HEK293 (cell line): ENCODE results near the gene RBMS3.

ENCODE experiments used
- CTCF ChIA-PET: fragments of 350-600 bp; formaldehyde crosslinking; extraction: SDS; loops from one replicate; lab custom pipeline; 2021; ENCODE audit warnings: antibody characterized with exemption; lab: Yijun Ruan, JAX
- POLR2A ChIA-PET: fragments of 300-600 bp; formaldehyde crosslinking; extraction: SDS; loops from one replicate; lab custom pipeline; 2020; ENCODE audit warnings: antibody characterized with exemption, inconsistent platforms; lab: Yijun Ruan, JAX
- H3K27ac ChIP-seq: fragments of 200-500 bp; sonication (Bioruptor generic); 2 replicates; pipeline ENCODE4 v1.5.1; 2014; ENCODE audit warnings: low read depth, low read length, control low read depth, inconsistent platforms; ENCODE audit errors: extremely low read depth
- H3K36me3 ChIP-seq, 2 experiments: fragments of 200-500 bp in 1 of 2; sonication (Bioruptor generic) in 1 of 2; 1 replicate in 1 of 2; 2 replicates in 1 of 2; pipeline ENCODE4 v1.5.1; 2014 to 2017; ENCODE audit warnings: inconsistent platforms in 2 of 2, low read length in 2 of 2; ENCODE audit not compliant: control insufficient read depth in 2 of 2, insufficient read depth in 1 of 2
- H3K4me1 ChIP-seq: fragments of 200-500 bp; sonication (Bioruptor generic); 2 replicates; pipeline ENCODE4 v1.5.1; 2014; ENCODE audit warnings: mild to moderate bottlenecking, low read length, inconsistent platforms; ENCODE audit not compliant: control insufficient read depth, insufficient read depth
- H3K4me3 ChIP-seq: 2 replicates; pipeline ENCODE4 v1.5.1; 2011; ENCODE audit warnings: low read depth, mild to moderate bottlenecking, control low read depth, low read length, moderate library complexity
- H3K9me3 ChIP-seq: fragments of 200-500 bp; sonication (Bioruptor generic); 2 replicates; pipeline ENCODE4 v1.5.1; 2014; ENCODE audit warnings: low read depth, low read length, inconsistent platforms; ENCODE audit not compliant: control insufficient read depth, insufficient read depth
- GLI2 ChIP-seq: fragments of 450-650 bp; formaldehyde crosslinking; IDR thresholded peaks from 2 replicates; pipeline ENCODE4; 2017; ENCODE audit warnings: missing biosample characterization, missing genetic modification characterization, low read depth, borderline replicate concordance
- GLI4 ChIP-seq: fragments of 450-650 bp; formaldehyde crosslinking; IDR thresholded peaks from 2 replicates; pipeline ENCODE4 v1.5.1; 2016; ENCODE audit warnings: missing biosample characterization, missing genetic modification characterization
- MEIS1 ChIP-seq: sonication (generic); formaldehyde crosslinking; IDR thresholded peaks from 2 replicates; pipeline ENCODE4 v1.8.1; 2022; ENCODE audit warnings: missing genetic modification reagents, mild to moderate bottlenecking, borderline replicate concordance
- MZF1 ChIP-seq: fragments of 450-650 bp; formaldehyde crosslinking; IDR thresholded peaks from 2 replicates; pipeline ENCODE4 v1.5.1; 2017; ENCODE audit warnings: missing biosample characterization, missing genetic modification characterization, borderline replicate concordance
- OVOL3 ChIP-seq: fragments of 450-650 bp; formaldehyde crosslinking; IDR thresholded peaks from 2 replicates; pipeline ENCODE4 v1.5.1; 2016; ENCODE audit warnings: missing biosample characterization, missing genetic modification characterization
- ZBTB17 ChIP-seq: fragments of 450-650 bp; formaldehyde crosslinking; IDR thresholded peaks from 2 replicates; pipeline ENCODE4 v1.5.1; 2016; ENCODE audit warnings: missing biosample characterization, missing genetic modification characterization
- ZNF121 ChIP-seq: fragments of 450-650 bp; formaldehyde crosslinking; IDR thresholded peaks from 2 replicates; pipeline ENCODE4 v1.5.1; 2016; ENCODE audit warnings: missing biosample characterization, missing genetic modification characterization
- ZNF202 ChIP-seq: fragments of 450-650 bp; formaldehyde crosslinking; IDR thresholded peaks from 2 replicates; pipeline ENCODE4 v1.5.1; 2016; ENCODE audit warnings: missing biosample characterization, missing genetic modification characterization, borderline replicate concordance
- ZNF23 ChIP-seq: fragments of 450-650 bp; formaldehyde crosslinking; IDR thresholded peaks from 2 replicates; pipeline ENCODE4 v1.5.1; 2016; ENCODE audit warnings: missing biosample characterization, missing genetic modification characterization, borderline replicate concordance
- ZNF248 ChIP-seq: fragments of 450-650 bp; formaldehyde crosslinking; IDR thresholded peaks from 2 replicates; pipeline ENCODE4 v1.5.1; 2017; ENCODE audit warnings: missing biosample characterization, missing genetic modification characterization
- ZNF274 ChIP-seq, 2 experiments: fragments of 200-500 bp in 1 of 2; fragments of 450-650 bp in 1 of 2; sonication (Bioruptor generic) in 1 of 2; formaldehyde crosslinking in 1 of 2; IDR thresholded peaks; 2 replicates each; pipeline versions ENCODE4 v1.5.1 to v1.6.1; 2014 to 2016; ENCODE audit warnings: borderline replicate concordance in 1 of 2, inconsistent platforms in 1 of 2, low read length in 1 of 2, missing biosample characterization in 1 of 2, missing genetic modification characterization in 1 of 2
- ZNF501 ChIP-seq: fragments of 450-650 bp; formaldehyde crosslinking; IDR thresholded peaks from 2 replicates; pipeline ENCODE4 v1.5.1; 2016; ENCODE audit warnings: missing biosample characterization, missing genetic modification characterization
- ZNF558 ChIP-seq: fragments of 450-650 bp; formaldehyde crosslinking; IDR thresholded peaks from 2 replicates; pipeline ENCODE4 v1.5.1; 2016; ENCODE audit warnings: missing biosample characterization, missing genetic modification characterization
- ZNF600 ChIP-seq: fragments of 450-650 bp; formaldehyde crosslinking; IDR thresholded peaks from 2 replicates; pipeline ENCODE4 v1.5.1; 2016; ENCODE audit warnings: missing biosample characterization, missing genetic modification characterization
- ZNF621 ChIP-seq: fragments of 450-650 bp; formaldehyde crosslinking; IDR thresholded peaks from 2 replicates; pipeline ENCODE4 v1.5.1; 2017; ENCODE audit warnings: missing biosample characterization, missing genetic modification characterization
- ZNF837 ChIP-seq: fragments of 450-650 bp; formaldehyde crosslinking; IDR thresholded peaks from 2 replicates; pipeline ENCODE4 v1.5.1; 2016; ENCODE audit warnings: missing biosample characterization, missing genetic modification characterization
- ZSCAN23 ChIP-seq: fragments of 450-650 bp; formaldehyde crosslinking; IDR thresholded peaks from 2 replicates; pipeline ENCODE4 v1.5.1; 2016; ENCODE audit warnings: missing biosample characterization, missing genetic modification characterization
- TF ChIP-seq, protein P1 (sequence below): fragments of 450-650 bp; formaldehyde crosslinking; IDR thresholded peaks from 2 replicates; pipeline ENCODE4 v1.5.1; 2016; ENCODE audit warnings: missing biosample characterization, missing genetic modification characterization, borderline replicate concordance
- TF ChIP-seq, protein P2 (sequence below): fragments of 450-650 bp; formaldehyde crosslinking; optimal IDR thresholded peaks from 2 replicates; pipeline ENCODE3; 2016; ENCODE audit warnings: missing biosample characterization, mild to moderate bottlenecking, missing genetic modification characterization
- TF ChIP-seq, protein P3 (sequence below): fragments of 450-650 bp; formaldehyde crosslinking; IDR thresholded peaks from 2 replicates; pipeline ENCODE4 v1.5.1; 2017; ENCODE audit warnings: missing biosample characterization, missing genetic modification characterization
- TF ChIP-seq, protein P4 (sequence below): fragments of 450-650 bp; formaldehyde crosslinking; IDR thresholded peaks from 2 replicates; pipeline ENCODE4 v1.5.1; 2016; ENCODE audit warnings: missing biosample characterization, missing genetic modification characterization
- TF ChIP-seq, protein P5 (sequence below): fragments of 450-650 bp; formaldehyde crosslinking; IDR thresholded peaks from 2 replicates; pipeline ENCODE4 v1.5.1; 2016; ENCODE audit warnings: missing biosample characterization, missing genetic modification characterization, borderline replicate concordance

Gene RBMS3

DNA sequence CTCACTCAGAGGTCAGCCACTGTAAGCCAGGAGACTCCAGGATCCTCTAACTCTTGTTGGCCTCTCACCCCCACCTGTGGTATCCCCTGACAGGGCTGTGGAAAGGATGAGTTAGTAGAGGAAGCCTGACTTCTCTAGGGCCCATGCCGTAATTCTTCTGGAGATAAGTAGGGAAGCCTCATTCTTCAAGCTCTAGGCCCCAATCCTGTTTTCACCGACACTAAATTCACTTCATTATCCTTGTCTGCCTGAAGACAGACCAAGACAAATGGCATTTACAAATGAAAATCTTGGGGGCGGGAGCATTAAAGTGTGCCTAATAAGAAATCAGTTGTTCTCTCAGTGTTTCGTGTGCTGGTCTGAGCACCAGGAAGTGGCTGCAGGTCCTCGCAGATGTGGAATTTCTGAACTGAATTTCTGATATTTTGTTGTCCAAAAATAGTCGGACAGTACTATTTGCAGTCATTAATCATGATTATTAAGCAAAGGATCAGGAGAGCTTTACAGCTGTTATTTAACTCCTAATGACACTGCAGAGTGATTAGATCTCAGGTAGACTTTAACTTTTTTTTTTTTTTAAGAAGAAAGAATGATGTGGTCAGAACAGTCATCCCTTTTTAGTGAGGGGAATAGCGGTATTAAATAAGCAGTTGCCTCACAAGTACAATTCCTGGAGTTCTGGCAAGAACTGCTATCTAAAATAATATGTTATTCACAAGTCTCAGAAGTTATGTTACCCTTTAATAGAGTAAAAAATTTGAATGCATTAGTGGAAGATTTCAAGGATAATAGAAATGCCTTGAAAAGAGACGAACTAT, 58.4 kb downstream of the RBMS3 start:
- H3K36me3 ChIP-seq = no peaks in the 10 kb centered on the region
- ChIA-PET CTCF (interaction anchor here (0.6 kb wide), 1 partner anchor 853 kb away, joined by 3 read pairs; no protein-coding TSS in a partner anchor), POLR2A (no interaction called here)
- no peaks in the 10 kb centered on the region for H3K4me1 ChIP-seq
- H3K27ac ChIP-seq = no peak overlapping the region
- no peak for TF ChIP-seq ZSCAN23
- no peak for TF ChIP-seq ZNF121 (tag by site-specific recombination)
- TF ChIP-seq ZNF621 (tag by site-specific recombination) = no peak
- TF ChIP-seq GLI2 (tag by site-specific recombination) = no peak
- TF ChIP-seq ZNF248 (tag by site-specific recombination) = no peak
- TF ChIP-seq ZNF23 (tag by site-specific recombination) = no peak
- TF ChIP-seq, protein P1, sequence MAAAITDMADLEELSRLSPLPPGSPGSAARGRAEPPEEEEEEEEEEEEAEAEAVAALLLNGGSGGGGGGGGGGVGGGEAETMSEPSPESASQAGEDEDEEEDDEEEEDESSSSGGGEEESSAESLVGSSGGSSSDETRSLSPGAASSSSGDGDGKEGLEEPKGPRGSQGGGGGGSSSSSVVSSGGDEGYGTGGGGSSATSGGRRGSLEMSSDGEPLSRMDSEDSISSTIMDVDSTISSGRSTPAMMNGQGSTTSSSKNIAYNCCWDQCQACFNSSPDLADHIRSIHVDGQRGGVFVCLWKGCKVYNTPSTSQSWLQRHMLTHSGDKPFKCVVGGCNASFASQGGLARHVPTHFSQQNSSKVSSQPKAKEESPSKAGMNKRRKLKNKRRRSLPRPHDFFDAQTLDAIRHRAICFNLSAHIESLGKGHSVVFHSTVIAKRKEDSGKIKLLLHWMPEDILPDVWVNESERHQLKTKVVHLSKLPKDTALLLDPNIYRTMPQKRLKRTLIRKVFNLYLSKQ (tag by site-specific recombination) = no peak
- TF ChIP-seq MZF1 (tag by site-specific recombination) = no peak
- no peak for TF ChIP-seq ZNF501 (tag by site-specific recombination)
- TF ChIP-seq ZNF837 (tag by site-specific recombination) = no peak
- TF ChIP-seq, protein P2, sequence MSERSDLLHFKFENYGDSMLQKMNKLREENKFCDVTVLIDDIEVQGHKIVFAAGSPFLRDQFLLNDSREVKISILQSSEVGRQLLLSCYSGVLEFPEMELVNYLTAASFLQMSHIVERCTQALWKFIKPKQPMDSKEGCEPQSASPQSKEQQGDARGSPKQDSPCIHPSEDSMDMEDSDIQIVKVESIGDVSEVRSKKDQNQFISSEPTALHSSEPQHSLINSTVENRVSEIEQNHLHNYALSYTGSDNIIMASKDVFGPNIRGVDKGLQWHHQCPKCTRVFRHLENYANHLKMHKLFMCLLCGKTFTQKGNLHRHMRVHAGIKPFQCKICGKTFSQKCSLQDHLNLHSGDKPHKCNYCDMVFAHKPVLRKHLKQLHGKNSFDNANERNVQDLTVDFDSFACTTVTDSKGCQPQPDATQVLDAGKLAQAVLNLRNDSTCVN = no peak
- no peak for TF ChIP-seq OVOL3 (tag by site-specific recombination)
- no peak for TF ChIP-seq ZNF274 (IDR thresholded peaks at IDR 0.05; ENCODE audit: low read length)
- no peak for TF ChIP-seq ZNF274 (tag by site-specific recombination; IDR thresholded peaks at IDR 0.05; ENCODE audit: borderline replicate concordance)
- TF ChIP-seq ZNF202 (tag by site-specific recombination) = no peak
- TF ChIP-seq, protein P3, sequence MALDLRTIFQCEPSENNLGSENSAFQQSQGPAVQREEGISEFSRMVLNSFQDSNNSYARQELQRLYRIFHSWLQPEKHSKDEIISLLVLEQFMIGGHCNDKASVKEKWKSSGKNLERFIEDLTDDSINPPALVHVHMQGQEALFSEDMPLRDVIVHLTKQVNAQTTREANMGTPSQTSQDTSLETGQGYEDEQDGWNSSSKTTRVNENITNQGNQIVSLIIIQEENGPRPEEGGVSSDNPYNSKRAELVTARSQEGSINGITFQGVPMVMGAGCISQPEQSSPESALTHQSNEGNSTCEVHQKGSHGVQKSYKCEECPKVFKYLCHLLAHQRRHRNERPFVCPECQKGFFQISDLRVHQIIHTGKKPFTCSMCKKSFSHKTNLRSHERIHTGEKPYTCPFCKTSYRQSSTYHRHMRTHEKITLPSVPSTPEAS (tag by site-specific recombination) = no peak
- no peak for TF ChIP-seq ZNF600
- no peak for TF ChIP-seq GLI4 (tag by site-specific recombination)
- TF ChIP-seq ZBTB17 (tag by site-specific recombination) = no peak
- TF ChIP-seq, all 188 proteins: peak for 0
- H3K4me3 ChIP-seq = no peak overlapping the region
- H3K9me3 ChIP-seq = no peaks in the 10 kb centered on the region

DNA sequence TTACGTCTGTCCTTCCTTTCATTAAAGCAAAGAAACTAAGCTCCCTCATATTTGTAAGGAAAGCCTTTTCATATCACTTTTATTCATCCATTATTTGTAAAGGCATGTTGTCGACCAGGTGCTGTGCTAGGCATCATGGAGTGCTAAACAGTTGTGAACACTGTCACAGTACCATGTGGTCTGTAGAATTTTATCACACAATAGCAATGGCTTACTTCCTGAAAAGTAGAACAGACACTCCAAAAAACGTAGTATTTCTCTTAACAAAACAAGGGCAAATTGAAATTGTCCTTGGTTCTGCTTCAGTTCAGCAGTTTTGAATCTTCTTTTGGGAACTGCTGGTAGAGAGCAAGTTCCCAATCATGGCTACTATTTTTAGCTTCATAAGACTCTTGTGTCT, 63.3 kb downstream of the RBMS3 start:
- ChIA-PET CTCF (no interaction called here), POLR2A (no interaction called here)
- Histone ChIP-seq H3K36me3 (no peaks in the 10 kb centered on the region), H3K9me3 (no peaks in the 10 kb centered on the region), H3K4me3 (no peak overlapping the region), H3K4me1 (no peaks in the 10 kb centered on the region; the same call in 1 of the 2 replicates), H3K27ac (no peak overlapping the region)
- no peak for TF ChIP-seq ZNF558 (tag by site-specific recombination)
- TF ChIP-seq, protein P4, sequence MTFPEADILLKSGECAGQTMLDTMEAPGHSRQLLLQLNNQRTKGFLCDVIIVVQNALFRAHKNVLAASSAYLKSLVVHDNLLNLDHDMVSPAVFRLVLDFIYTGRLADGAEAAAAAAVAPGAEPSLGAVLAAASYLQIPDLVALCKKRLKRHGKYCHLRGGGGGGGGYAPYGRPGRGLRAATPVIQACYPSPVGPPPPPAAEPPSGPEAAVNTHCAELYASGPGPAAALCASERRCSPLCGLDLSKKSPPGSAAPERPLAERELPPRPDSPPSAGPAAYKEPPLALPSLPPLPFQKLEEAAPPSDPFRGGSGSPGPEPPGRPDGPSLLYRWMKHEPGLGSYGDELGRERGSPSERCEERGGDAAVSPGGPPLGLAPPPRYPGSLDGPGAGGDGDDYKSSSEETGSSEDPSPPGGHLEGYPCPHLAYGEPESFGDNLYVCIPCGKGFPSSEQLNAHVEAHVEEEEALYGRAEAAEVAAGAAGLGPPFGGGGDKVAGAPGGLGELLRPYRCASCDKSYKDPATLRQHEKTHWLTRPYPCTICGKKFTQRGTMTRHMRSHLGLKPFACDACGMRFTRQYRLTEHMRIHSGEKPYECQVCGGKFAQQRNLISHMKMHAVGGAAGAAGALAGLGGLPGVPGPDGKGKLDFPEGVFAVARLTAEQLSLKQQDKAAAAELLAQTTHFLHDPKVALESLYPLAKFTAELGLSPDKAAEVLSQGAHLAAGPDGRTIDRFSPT (tag by site-specific recombination) = no peak
- TF ChIP-seq, protein P5, sequence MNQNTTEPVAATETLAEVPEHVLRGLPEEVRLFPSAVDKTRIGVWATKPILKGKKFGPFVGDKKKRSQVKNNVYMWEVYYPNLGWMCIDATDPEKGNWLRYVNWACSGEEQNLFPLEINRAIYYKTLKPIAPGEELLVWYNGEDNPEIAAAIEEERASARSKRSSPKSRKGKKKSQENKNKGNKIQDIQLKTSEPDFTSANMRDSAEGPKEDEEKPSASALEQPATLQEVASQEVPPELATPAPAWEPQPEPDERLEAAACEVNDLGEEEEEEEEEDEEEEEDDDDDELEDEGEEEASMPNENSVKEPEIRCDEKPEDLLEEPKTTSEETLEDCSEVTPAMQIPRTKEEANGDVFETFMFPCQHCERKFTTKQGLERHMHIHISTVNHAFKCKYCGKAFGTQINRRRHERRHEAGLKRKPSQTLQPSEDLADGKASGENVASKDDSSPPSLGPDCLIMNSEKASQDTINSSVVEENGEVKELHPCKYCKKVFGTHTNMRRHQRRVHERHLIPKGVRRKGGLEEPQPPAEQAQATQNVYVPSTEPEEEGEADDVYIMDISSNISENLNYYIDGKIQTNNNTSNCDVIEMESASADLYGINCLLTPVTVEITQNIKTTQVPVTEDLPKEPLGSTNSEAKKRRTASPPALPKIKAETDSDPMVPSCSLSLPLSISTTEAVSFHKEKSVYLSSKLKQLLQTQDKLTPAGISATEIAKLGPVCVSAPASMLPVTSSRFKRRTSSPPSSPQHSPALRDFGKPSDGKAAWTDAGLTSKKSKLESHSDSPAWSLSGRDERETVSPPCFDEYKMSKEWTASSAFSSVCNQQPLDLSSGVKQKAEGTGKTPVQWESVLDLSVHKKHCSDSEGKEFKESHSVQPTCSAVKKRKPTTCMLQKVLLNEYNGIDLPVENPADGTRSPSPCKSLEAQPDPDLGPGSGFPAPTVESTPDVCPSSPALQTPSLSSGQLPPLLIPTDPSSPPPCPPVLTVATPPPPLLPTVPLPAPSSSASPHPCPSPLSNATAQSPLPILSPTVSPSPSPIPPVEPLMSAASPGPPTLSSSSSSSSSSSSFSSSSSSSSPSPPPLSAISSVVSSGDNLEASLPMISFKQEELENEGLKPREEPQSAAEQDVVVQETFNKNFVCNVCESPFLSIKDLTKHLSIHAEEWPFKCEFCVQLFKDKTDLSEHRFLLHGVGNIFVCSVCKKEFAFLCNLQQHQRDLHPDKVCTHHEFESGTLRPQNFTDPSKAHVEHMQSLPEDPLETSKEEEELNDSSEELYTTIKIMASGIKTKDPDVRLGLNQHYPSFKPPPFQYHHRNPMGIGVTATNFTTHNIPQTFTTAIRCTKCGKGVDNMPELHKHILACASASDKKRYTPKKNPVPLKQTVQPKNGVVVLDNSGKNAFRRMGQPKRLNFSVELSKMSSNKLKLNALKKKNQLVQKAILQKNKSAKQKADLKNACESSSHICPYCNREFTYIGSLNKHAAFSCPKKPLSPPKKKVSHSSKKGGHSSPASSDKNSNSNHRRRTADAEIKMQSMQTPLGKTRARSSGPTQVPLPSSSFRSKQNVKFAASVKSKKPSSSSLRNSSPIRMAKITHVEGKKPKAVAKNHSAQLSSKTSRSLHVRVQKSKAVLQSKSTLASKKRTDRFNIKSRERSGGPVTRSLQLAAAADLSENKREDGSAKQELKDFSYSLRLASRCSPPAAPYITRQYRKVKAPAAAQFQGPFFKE (tag by site-specific recombination) = no peak
- TF ChIP-seq MEIS1 (CRISPR knock-in tag) = no peak
